Measurements from ENCODE around the gene RAB37. TPM values are rescaled to one million over a fixed set of nuclear protein-coding genes. Genes with fewer than 3 reads are reported as not detected.

RAB37 gene
- total RNA-seq, 1 experiment from 2014 or later: 0.17 TPM

GRCh38 chr17:74744714-74745547, 7.9 kb downstream of the RAB37 start:
- peak; percentile 73 for DNase-seq (ENCODE audit: extremely low read depth, low read depth)

- no peak for DNase-seq (ENCODE audit: extremely low read depth, low read depth)
Observed at GRCh38 chr17:74745548-74746177, 8.6 kb downstream of the RAB37 start.

- DNase-seq (ENCODE audit: extremely low read depth, low read depth): no peak
Observed at GRCh38 chr17:74746376-74746775, 9.3 kb downstream of the RAB37 start.

- no peak for DNase-seq (ENCODE audit: extremely low read depth, low read depth)
Observed at GRCh38 chr17:74746922-74747321, 9.9 kb downstream of the RAB37 start.

- DNase-seq (ENCODE audit: extremely low read depth, low read depth): no peak
Observed at GRCh38 chr17:74748279-74748528, 11.1 kb downstream of the RAB37 start.

- peak; percentile 91 for DNase-seq (ENCODE audit: extremely low read depth, low read depth)
Observed at GRCh38 chr17:74748529-74749278, 11.6 kb downstream of the RAB37 start, which contains the start of gene NHERF1. TSS of gene NHERF1 (plus strand) at chr17:74748628. CDS start at chr17:74748847, 219 bp downstream.

- no peak for DNase-seq (ENCODE audit: extremely low read depth, low read depth)
Observed at GRCh38 chr17:74749279-74750038, 12.4 kb downstream of the RAB37 start.

- no peak for DNase-seq (ENCODE audit: extremely low read depth, low read depth)
Observed at GRCh38 chr17:74750039-74750326, 12.9 kb downstream of the RAB37 start.

- DNase-seq (ENCODE audit: extremely low read depth, low read depth): no peak
Observed at GRCh38 chr17:74750327-74751069, 13.4 kb downstream of the RAB37 start.

GRCh38 chr17:74752415-74752814, 15.4 kb downstream of the RAB37 start:
- no peak for DNase-seq (ENCODE audit: extremely low read depth, low read depth)

GRCh38 chr17:74752822-74753401, 15.9 kb downstream of the RAB37 start:
- DNase-seq (ENCODE audit: extremely low read depth, low read depth): no peak

- DNase-seq (ENCODE audit: extremely low read depth, low read depth): no peak
Observed at GRCh38 chr17:74754832-74755231, 17.8 kb downstream of the RAB37 start.

- DNase-seq (ENCODE audit: extremely low read depth, low read depth): no peak
Observed at GRCh38 chr17:74755533-74755932, 18.5 kb downstream of the RAB37 start.

GRCh38 chr17:74756891-74757290, 19.8 kb downstream of the RAB37 start:
- DNase-seq (ENCODE audit: extremely low read depth, low read depth): no peak

GRCh38 chr17:74757502-74757901, 20.4 kb downstream of the RAB37 start:
- no peak for DNase-seq (ENCODE audit: extremely low read depth, low read depth)

- no peak for DNase-seq (ENCODE audit: extremely low read depth, low read depth)
Observed at GRCh38 chr17:74757931-74758847, 21.1 kb downstream of the RAB37 start.

- DNase-seq (ENCODE audit: extremely low read depth, low read depth): peak; percentile 44
Observed at GRCh38 chr17:74758848-74759168, 21.8 kb downstream of the RAB37 start.

GRCh38 chr17:74759243-74759801, 22.3 kb downstream of the RAB37 start:
- DNase-seq (ENCODE audit: extremely low read depth, low read depth): no peak

- DNase-seq (ENCODE audit: extremely low read depth, low read depth): no peak
Observed at GRCh38 chr17:74759941-74760340, 22.9 kb downstream of the RAB37 start.

Data from NCI-H460 (cell line).